HEK293 (cell line): ENCODE data around the gene GTPBP3.

Experiments used
- CTCF ChIA-PET: fragments of 350-600 bp; formaldehyde crosslinking; extraction: SDS; loops from one replicate; lab custom pipeline; 2021; ENCODE audit warnings: antibody characterized with exemption; lab: Yijun Ruan, JAX
- POLR2A ChIA-PET: fragments of 300-600 bp; formaldehyde crosslinking; extraction: SDS; loops from one replicate; lab custom pipeline; 2020; ENCODE audit warnings: antibody characterized with exemption, inconsistent platforms; lab: Yijun Ruan, JAX
- H3K27ac ChIP-seq: fragments of 200-500 bp; sonication (Bioruptor generic); 2 replicates; pipeline ENCODE4 v1.5.1; 2014; ENCODE audit warnings: low read depth, low read length, control low read depth, inconsistent platforms; ENCODE audit errors: extremely low read depth
- H3K36me3 ChIP-seq, 2 experiments: fragments of 200-500 bp in 1 of 2; sonication (Bioruptor generic) in 1 of 2; 1 replicate in 1 of 2; 2 replicates in 1 of 2; pipeline ENCODE4 v1.5.1; 2014 to 2017; ENCODE audit warnings: inconsistent platforms in 2 of 2, low read length in 2 of 2; ENCODE audit not compliant: control insufficient read depth in 2 of 2, insufficient read depth in 1 of 2
- H3K4me1 ChIP-seq: fragments of 200-500 bp; sonication (Bioruptor generic); 2 replicates; pipeline ENCODE4 v1.5.1; 2014; ENCODE audit warnings: mild to moderate bottlenecking, low read length, inconsistent platforms; ENCODE audit not compliant: control insufficient read depth, insufficient read depth
- H3K4me3 ChIP-seq: 2 replicates; pipeline ENCODE4 v1.5.1; 2011; ENCODE audit warnings: low read depth, mild to moderate bottlenecking, control low read depth, low read length, moderate library complexity
- H3K9me3 ChIP-seq: fragments of 200-500 bp; sonication (Bioruptor generic); 2 replicates; pipeline ENCODE4 v1.5.1; 2014; ENCODE audit warnings: low read depth, low read length, inconsistent platforms; ENCODE audit not compliant: control insufficient read depth, insufficient read depth
- HOXD13 ChIP-seq: sonication (generic); formaldehyde crosslinking; IDR thresholded peaks from 2 replicates; pipeline ENCODE4 v1.8.0; 2022; ENCODE audit warnings: missing genetic modification reagents, borderline replicate concordance
- KLF9 ChIP-seq: fragments of 450-650 bp; formaldehyde crosslinking; IDR thresholded peaks from 2 replicates; pipeline ENCODE4 v1.5.1; 2016; ENCODE audit warnings: missing biosample characterization, missing genetic modification characterization, low read depth
- PRDM1 ChIP-seq: fragments of 450-650 bp; formaldehyde crosslinking; IDR thresholded peaks from 2 replicates; pipeline ENCODE4; 2016; ENCODE audit warnings: missing biosample characterization, missing genetic modification characterization
- SP2 ChIP-seq: fragments of 450-650 bp; formaldehyde crosslinking; IDR thresholded peaks from 2 replicates; pipeline ENCODE4 v1.5.1; 2016; ENCODE audit warnings: missing biosample characterization, missing genetic modification characterization
- YY1 ChIP-seq: fragments of 450-650 bp; formaldehyde crosslinking; IDR thresholded peaks from 2 replicates; pipeline ENCODE4 v1.5.1; 2018; ENCODE audit warnings: missing biosample characterization, missing genetic modification characterization
- ZFP3 ChIP-seq: fragments of 450-650 bp; formaldehyde crosslinking; IDR thresholded peaks from 2 replicates; pipeline ENCODE4 v1.5.1; 2016; ENCODE audit warnings: low read depth, missing biosample characterization, missing genetic modification characterization
- ZFP37 ChIP-seq: fragments of 450-650 bp; formaldehyde crosslinking; IDR thresholded peaks from 2 replicates; pipeline ENCODE4 v1.5.1; 2016; ENCODE audit warnings: missing biosample characterization, missing genetic modification characterization
- ZNF335 ChIP-seq: fragments of 450-650 bp; formaldehyde crosslinking; conservative IDR thresholded peaks from 2 replicates; pipeline ENCODE4 v1.5.1; 2016; ENCODE audit warnings: missing biosample characterization, missing genetic modification characterization
- ZNF394 ChIP-seq: fragments of 450-650 bp; formaldehyde crosslinking; IDR thresholded peaks from 2 replicates; pipeline ENCODE4 v1.5.1; 2016; ENCODE audit warnings: missing biosample characterization, missing genetic modification characterization, mild to moderate bottlenecking, moderate library complexity, borderline replicate concordance
- ZNF510 ChIP-seq: fragments of 450-650 bp; formaldehyde crosslinking; IDR thresholded peaks from 2 replicates; pipeline ENCODE4 v1.5.1; 2018; ENCODE audit warnings: mild to moderate bottlenecking, missing genetic modification characterization, missing biosample characterization; ENCODE audit not compliant: insufficient replicate concordance
- ZNF560 ChIP-seq: fragments of 450-650 bp; formaldehyde crosslinking; IDR thresholded peaks from 2 replicates; pipeline ENCODE4 v1.5.1; 2017; ENCODE audit warnings: missing biosample characterization, missing genetic modification characterization, borderline replicate concordance
- ZNF585B ChIP-seq: fragments of 450-650 bp; formaldehyde crosslinking; IDR thresholded peaks from 2 replicates; pipeline ENCODE4 v1.5.1; 2016; ENCODE audit warnings: missing biosample characterization, missing genetic modification characterization
- ZNF623 ChIP-seq: fragments of 450-650 bp; formaldehyde crosslinking; IDR thresholded peaks from 2 replicates; pipeline ENCODE4 v1.5.1; 2016; ENCODE audit warnings: missing biosample characterization, missing genetic modification characterization
- ZNF830 ChIP-seq: fragments of 450-650 bp; IDR thresholded peaks from 2 replicates; pipeline ENCODE4 v1.5.0; 2018; ENCODE audit warnings: missing biosample characterization, missing genetic modification characterization, low read depth, mild to moderate bottlenecking, moderate library complexity
- TF ChIP-seq, protein P1 (sequence below): fragments of 450-650 bp; formaldehyde crosslinking; IDR thresholded peaks from 2 replicates; pipeline ENCODE4 v1.5.1; 2017; ENCODE audit warnings: missing biosample characterization, missing genetic modification characterization
- TF ChIP-seq, protein P2 (sequence below): fragments of 450-650 bp; formaldehyde crosslinking; IDR thresholded peaks from 2 replicates; pipeline ENCODE4 v1.5.1; 2016; ENCODE audit warnings: missing biosample characterization, missing genetic modification characterization
- TF ChIP-seq, protein P3 (sequence below): fragments of 450-650 bp; formaldehyde crosslinking; IDR thresholded peaks from 2 replicates; pipeline ENCODE4 v1.5.1; 2017; ENCODE audit warnings: missing biosample characterization, missing genetic modification characterization

The GTPBP3 gene

DNA sequence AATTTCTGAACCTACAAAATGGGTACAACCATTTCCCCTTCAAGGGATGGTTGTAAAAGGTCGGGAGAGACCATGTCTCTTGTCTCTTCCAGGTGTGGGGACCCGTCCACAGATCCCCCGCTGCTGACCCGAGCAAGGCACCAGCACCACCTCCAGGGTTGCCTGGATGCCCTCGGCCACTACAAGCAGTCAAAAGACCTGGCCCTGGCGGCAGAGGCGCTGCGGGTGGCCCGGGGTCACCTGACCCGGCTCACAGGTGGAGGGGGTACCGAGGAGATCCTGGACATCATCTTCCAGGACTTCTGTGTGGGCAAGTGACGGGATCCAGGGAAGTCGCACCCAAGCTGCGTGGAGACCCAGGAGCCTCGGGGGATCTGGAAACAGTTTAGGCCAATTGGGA is 4.0 kb downstream of the GTPBP3 start:
- TF ChIP-seq, protein P1, sequence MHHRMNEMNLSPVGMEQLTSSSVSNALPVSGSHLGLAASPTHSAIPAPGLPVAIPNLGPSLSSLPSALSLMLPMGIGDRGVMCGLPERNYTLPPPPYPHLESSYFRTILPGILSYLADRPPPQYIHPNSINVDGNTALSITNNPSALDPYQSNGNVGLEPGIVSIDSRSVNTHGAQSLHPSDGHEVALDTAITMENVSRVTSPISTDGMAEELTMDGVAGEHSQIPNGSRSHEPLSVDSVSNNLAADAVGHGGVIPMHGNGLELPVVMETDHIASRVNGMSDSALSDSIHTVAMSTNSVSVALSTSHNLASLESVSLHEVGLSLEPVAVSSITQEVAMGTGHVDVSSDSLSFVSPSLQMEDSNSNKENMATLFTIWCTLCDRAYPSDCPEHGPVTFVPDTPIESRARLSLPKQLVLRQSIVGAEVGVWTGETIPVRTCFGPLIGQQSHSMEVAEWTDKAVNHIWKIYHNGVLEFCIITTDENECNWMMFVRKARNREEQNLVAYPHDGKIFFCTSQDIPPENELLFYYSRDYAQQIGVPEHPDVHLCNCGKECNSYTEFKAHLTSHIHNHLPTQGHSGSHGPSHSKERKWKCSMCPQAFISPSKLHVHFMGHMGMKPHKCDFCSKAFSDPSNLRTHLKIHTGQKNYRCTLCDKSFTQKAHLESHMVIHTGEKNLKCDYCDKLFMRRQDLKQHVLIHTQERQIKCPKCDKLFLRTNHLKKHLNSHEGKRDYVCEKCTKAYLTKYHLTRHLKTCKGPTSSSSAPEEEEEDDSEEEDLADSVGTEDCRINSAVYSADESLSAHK (tag by site-specific recombination): peak; percentile 75
- no peak for TF ChIP-seq SP2
- TF ChIP-seq, all 188 proteins: peak for 1
- CTCF ChIA-PET: interaction anchor here (0.6 to 3.1 kb wide), 2 partner anchors 48 to 1247 kb away, joined by 4 to 9 read pairs; no protein-coding TSS in a partner anchor
- Histone ChIP-seq H3K4me1 (peaks cover 4% of the 10 kb centered on the region; the same call in 1 of the 2 replicates), H3K36me3 (peaks cover 0 to 28% of the 10 kb centered on the region in 2 experiments; a peak in 2 of 3 replicates), H3K4me3 (no peak overlapping the region), H3K9me3 (no peaks in the 10 kb centered on the region), H3K27ac (no peak overlapping the region)
- POLR2A ChIA-PET: no interaction called here

DNA sequence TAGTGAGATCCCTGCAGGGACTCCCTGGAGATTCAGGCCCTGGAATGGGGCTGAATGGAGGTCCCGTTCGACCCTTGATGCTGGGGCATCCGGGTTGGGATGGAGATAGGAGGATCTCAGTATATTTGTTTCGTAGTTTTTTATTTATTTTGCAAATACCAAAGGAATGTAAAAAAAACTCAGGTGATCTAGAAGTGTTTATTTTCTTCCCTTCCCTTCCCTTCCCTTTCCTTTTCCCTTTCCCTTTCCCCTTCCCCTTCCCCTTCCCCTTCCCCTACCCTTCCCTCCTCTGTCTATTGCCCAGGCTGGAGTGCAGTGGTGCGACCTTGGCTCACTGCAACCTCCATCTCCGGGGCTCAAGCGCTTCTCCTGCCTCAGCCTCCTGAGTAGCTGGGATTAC is 4.5 kb downstream of the GTPBP3 start:
- POLR2A ChIA-PET: no interaction called here
- H3K9me3 ChIP-seq: no peaks in the 10 kb centered on the region

More for the DNA sequence above, 4.5 kb downstream of the GTPBP3 start:
- H3K36me3 ChIP-seq: peaks cover 0 to 28% of the 10 kb centered on the region in 2 experiments; a peak in 2 of 3 replicates
- H3K4me1 ChIP-seq: peaks cover 4% of the 10 kb centered on the region; the same call in 1 of the 2 replicates
- no peak for TF ChIP-seq ZNF585B (tag by site-specific recombination)
- TF ChIP-seq ZFP3 (tag by site-specific recombination): no peak
- TF ChIP-seq ZNF510 (tag by site-specific recombination): no peak
- TF ChIP-seq, protein P2, sequence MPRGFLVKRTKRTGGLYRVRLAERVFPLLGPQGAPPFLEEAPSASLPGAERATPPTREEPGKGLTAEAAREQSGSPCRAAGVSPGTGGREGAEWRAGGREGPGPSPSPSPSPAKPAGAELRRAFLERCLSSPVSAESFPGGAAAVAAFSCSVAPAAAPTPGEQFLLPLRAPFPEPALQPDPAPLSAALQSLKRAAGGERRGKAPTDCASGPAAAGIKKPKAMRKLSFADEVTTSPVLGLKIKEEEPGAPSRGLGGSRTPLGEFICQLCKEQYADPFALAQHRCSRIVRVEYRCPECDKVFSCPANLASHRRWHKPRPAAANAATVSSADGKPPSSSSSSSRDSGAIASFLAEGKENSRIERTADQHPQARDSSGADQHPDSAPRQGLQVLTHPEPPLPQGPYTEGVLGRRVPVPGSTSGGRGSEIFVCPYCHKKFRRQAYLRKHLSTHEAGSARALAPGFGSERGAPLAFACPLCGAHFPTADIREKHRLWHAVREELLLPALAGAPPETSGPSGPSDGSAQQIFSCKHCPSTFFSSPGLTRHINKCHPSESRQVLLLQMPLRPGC (tag by site-specific recombination): no peak
- TF ChIP-seq ZNF560: no peak
- TF ChIP-seq ZNF335 (tag by site-specific recombination): no peak
- TF ChIP-seq, protein P1 (tag by site-specific recombination): 0 out of 2 replicates have a peak, but pooled peaks have one; percentile 3
- TF ChIP-seq ZNF394 (tag by site-specific recombination): peak; percentile 41; the same call in 1 of the 2 replicates
- TF ChIP-seq KLF9: no peak
- no peak for TF ChIP-seq ZFP37 (tag by site-specific recombination)
- TF ChIP-seq PRDM1: peak; percentile 85
- no peak for TF ChIP-seq ZNF830 (tag by site-specific recombination)
- TF ChIP-seq, protein P3, sequence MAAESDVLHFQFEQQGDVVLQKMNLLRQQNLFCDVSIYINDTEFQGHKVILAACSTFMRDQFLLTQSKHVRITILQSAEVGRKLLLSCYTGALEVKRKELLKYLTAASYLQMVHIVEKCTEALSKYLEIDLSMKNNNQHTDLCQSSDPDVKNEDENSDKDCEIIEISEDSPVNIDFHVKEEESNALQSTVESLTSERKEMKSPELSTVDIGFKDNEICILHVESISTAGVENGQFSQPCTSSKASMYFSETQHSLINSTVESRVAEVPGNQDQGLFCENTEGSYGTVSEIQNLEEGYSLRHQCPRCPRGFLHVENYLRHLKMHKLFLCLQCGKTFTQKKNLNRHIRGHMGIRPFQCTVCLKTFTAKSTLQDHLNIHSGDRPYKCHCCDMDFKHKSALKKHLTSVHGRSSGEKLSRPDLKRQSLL: peak; percentile 80; the same call in 1 of the 2 replicates
- TF ChIP-seq HOXD13 (CRISPR knock-in tag): no peak
- TF ChIP-seq ZNF623: no peak
- no peak for TF ChIP-seq YY1 (tag by site-specific recombination)
- TF ChIP-seq, all 188 proteins: peak for 4
- H3K27ac ChIP-seq: no peak overlapping the region
- no peak overlapping the region for H3K4me3 ChIP-seq
- CTCF ChIA-PET: interaction anchor here (0.6 to 3.1 kb wide), 3 partner anchors 44 to 1247 kb away, joined by 4 to 9 read pairs (median 7); no protein-coding TSS in a partner anchor
